GM19099 (cell line): Measurements from ENCODE around the gene COL18A1.

Experiments
- POLR2A ChIP-seq: IDR thresholded peaks from 3 replicates; pipeline ENCODE4 v1.6.1; 2011; ENCODE audit warnings: low read depth; ENCODE audit not compliant: insufficient read length; ENCODE audit errors: extremely low read depth

The COL18A1 gene

DNA sequence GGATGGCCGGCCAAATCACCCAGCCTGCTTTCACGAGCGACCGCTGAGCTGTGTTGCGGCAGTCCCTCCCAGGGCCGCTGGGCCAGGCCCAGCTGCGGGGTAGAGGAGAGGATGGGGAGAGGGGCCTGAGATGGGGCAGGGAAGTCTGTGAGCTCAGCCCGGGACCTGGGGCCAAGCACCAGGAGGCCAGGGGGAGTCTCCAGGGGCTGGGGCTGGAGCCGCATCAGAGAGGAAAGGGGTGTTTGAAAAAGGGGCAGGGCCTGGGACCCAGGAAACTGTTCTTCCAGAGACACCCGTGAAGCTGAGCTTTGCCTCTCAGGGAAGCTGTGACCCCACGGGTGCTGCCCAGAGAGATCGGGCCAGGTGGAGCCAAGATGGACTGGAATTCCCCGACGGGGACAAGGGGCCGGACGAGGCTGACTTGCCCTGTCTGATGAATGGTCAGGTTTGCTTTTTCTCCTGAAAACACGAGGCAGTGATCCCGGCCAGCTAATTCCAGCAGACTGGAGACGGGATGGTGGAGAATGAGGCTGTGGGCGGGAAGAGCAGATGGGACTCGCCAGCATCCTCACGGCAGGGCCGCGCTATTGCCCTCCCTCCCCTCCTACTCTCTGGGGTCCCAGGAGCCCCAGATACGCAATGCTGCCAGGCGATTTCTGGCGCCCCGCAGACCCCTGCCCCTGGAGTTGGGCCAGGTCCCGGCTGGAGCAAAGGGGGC lies 40.3 kb upstream of the COL18A1 start:
- no peak for TF ChIP-seq POLR2A

- no peak for TF ChIP-seq POLR2A
Measured at GRCh38 chr21:45365186-45365607, 39.8 kb upstream of the COL18A1 start.

- TF ChIP-seq POLR2A = no peak
Measured at GRCh38 chr21:45365608-45366241, 39.2 kb upstream of the COL18A1 start.

DNA sequence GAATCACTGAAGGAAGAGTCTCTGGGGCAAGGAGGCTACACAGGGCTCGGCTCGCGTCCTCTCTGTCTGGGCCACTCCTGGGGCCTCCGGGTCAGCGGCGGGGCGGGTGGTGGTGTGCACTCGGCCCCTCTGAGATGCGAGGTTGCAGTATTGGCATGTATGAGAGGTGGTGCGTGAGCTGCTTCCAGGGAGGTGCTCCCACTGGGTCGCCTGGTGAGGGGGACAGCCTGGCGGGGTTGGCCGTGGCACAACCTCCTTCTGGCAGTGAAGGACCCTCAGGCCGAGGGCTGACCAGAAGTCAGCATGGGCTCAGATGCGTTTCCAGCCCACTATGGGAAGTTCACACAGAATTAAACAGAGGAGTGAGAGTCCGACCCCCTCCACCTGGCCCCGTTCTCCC lies 38.5 kb upstream of the COL18A1 start:
- TF ChIP-seq POLR2A = no peak

GRCh38 chr21:45366931-45367401 lies 38.0 kb upstream of the COL18A1 start:
- no peak for TF ChIP-seq POLR2A

DNA sequence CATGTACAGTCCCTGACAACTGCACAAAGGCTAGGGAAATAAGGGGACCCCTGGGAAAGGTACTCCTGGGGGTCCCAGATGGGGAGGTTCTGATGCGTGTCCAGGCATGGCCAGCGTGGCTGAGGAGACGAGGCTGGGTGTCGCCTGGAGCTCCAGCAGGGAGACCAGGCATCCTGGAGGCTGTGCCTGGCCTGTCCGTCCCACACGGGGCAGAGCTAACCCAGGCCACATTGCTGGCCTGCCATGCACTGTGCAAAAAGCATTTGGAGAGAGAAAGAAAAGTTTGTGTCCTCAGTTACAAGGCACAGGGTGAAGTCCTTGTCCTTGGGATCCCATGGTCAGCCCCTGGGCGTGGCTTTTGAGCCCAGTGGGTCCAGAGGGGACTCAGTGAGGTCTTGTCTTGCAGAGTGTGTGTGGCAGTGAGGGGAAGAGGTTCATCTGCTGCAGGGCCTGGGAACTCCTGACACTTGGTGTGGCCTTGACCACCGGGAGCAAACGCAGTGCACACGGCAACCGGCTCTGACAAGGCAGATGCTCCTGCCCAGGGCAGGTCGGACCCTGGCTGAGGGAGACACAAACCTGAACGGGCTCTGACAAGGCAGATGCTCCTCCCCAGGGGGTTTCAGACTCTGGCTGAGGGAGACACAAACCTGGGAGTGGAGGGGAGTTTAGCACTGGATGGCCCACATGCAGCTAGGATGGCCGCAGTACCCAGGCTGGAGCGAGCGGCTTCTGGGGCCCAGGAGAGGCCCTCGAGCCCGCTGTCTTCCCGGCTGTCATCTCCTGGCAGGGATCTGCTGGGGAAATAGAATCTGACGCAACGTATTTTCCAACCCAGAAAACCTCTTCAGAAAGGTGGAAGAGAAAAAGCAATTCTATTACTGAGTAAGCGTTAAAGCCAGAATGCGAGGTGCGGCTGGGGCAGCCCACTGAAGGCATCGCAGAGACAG lies 37.3 kb upstream of the COL18A1 start:
- TF ChIP-seq POLR2A = no peak

GRCh38 chr21:45370575-45370974 lies 34.4 kb upstream of the COL18A1 start:
- no peak for TF ChIP-seq POLR2A

DNA sequence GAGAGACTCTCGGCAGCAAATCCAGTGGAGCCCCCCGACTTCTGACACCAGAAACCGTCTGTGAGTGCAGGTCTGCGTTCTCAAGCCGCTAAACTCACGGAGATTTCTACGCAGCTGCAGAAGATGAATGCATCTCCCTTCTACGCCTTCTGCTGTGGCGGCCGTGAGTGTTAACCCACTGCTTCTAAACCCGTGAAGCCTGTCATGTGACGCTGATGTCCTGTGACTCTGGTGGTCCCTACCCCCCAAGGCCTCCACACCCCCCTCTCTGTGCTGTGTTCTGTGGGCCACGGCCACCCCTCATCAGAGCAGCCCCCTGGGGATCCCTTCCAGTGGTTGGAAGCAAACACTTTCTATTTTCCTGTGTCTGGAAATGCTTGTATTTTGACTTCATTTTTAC lies 33.9 kb upstream of the COL18A1 start:
- no peak for TF ChIP-seq POLR2A

- TF ChIP-seq POLR2A = no peak
Measured at GRCh38 chr21:45371655-45372054, 33.3 kb upstream of the COL18A1 start.

DNA sequence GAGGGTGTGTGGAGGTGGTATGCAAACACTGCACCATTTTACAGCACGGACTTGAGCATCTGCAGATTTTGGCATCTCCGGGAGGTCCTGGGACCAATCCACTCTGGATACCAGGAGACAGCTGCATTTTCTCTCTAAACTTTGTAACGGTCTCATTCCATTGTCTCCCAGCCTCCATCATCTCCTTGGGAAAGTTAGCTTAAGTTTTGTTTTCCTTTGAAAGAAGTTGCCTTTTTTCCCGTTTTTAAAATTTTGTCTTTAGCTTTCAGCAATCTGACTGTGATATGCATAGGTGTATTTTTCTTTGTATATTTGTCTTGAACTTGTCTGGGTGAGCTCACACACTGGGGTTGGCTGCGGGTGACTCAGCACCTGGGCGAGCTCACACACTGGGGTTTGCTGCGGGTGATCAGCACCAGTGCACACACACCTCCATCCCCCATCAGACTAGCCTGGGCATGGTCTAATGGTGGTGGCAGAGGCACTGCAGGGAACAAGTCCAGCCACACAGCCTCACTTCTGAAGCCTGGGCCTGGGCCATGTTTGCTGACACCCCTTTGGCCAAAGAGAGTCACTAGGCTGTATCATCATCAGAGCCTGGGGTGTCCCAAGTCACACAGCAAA lies 32.1 kb upstream of the COL18A1 start:
- no peak for TF ChIP-seq POLR2A

- TF ChIP-seq POLR2A = no peak
Measured at GRCh38 chr21:45373991-45374816, 30.8 kb upstream of the COL18A1 start.

- TF ChIP-seq POLR2A = no peak
Measured at GRCh38 chr21:45374826-45375455, 30.0 kb upstream of the COL18A1 start.

GRCh38 chr21:45376459-45377324 lies 28.3 kb upstream of the COL18A1 start:
- no peak for TF ChIP-seq POLR2A
